ENCODE results near the gene EHBP1. TPM values are rescaled to one million over a fixed set of nuclear protein-coding genes. Genes with fewer than 3 reads are reported as not detected.

Gene EHBP1
- total RNA-seq, 1 donor from 2014 or later, result 25.6 TPM

Other genes with a start within 250 kb of the EHBP1 start
- 0.23 TPM in 1 of 2 replicates, not detected in the other for gene TMEM17, start 199.5 kb upstream of the EHBP1 start, total RNA-seq

Data from activated T-helper 2 cell treated with anti-CD3 and anti-CD28 coated beads, Interferon-gamma antibody, Interleukin-2, Interleukin-4, amounts not matched to agents 10 μg/mL and 5 μg/mL and 100 μg/mL, durations not matched to agents 14 hours and 24 hours and 36 hours (primary cell).